MCF 10A (cell line): ENCODE data around the gene CDK14. TPM values are rescaled to one million over a fixed set of nuclear protein-coding genes. Genes with fewer than 3 reads are reported as not detected.

ENCODE experiments used
- BruUV-seq: library from RNA; stranded (reverse); fragments of 400-500 nt; replicated peaks from 2 replicates; lab custom pipeline; 2021; lab: Mats Ljungman, UMichigan
- CTCF ChIA-PET: fragments of 300-600 bp; sonication (Branson Sonifier 250); formaldehyde crosslinking; extraction: SDS; loops from one replicate; lab custom pipeline; 2021; ENCODE audit warnings: antibody characterized with exemption, inconsistent platforms; lab: Yijun Ruan, JAX
- POLR2A ChIA-PET: fragments of 300-600, 350-650 bp; sonication (Branson Sonifier 250); formaldehyde crosslinking; extraction: SDS; loops from one replicate; lab custom pipeline; 2020; ENCODE audit warnings: antibody characterized with exemption, inconsistent platforms; lab: Yijun Ruan, JAX
- DNase-seq: peaks from one replicate; pipeline ENCODE4 v3.0.0-alpha.2; 2018; ENCODE audit not compliant: unreplicated experiment
- H3K27ac Mint-ChIP-seq: one replicate; pipeline ENCODE4 v1.8.0; 2022; ENCODE audit warnings: mild to moderate bottlenecking, low read depth, mixed read lengths; ENCODE audit not compliant: unreplicated experiment
- H3K27me3 Mint-ChIP-seq: one replicate; pipeline ENCODE4 v1.8.0; 2022; ENCODE audit warnings: mixed read lengths; ENCODE audit not compliant: insufficient read depth, unreplicated experiment
- H3K36me3 Mint-ChIP-seq: one replicate; pipeline ENCODE4 v1.8.0; 2022; ENCODE audit warnings: mild to moderate bottlenecking, moderate library complexity, mixed read lengths; ENCODE audit not compliant: insufficient read depth, unreplicated experiment
- H3K4me1 Mint-ChIP-seq: one replicate; pipeline ENCODE4 v1.8.0; 2022; ENCODE audit warnings: mixed read lengths; ENCODE audit not compliant: insufficient read depth, unreplicated experiment
- H3K4me3 Mint-ChIP-seq: one replicate; pipeline ENCODE4 v1.8.0; 2022; ENCODE audit warnings: mild to moderate bottlenecking, moderate library complexity, mixed read lengths; ENCODE audit not compliant: unreplicated experiment
- H3K9me3 Mint-ChIP-seq: one replicate; pipeline ENCODE4 v1.8.0; 2022; ENCODE audit warnings: mixed read lengths; ENCODE audit not compliant: unreplicated experiment
- CTCF ChIP-seq: fragments of 200-600 bp; IDR thresholded peaks from one replicate; pipeline ENCODE4 v1.8.0; 2022; ENCODE audit warnings: antibody characterized with exemption, mild to moderate bottlenecking; ENCODE audit not compliant: unreplicated experiment
- intact Hi-C: fragments of 100-400 bp; cut with micrococcal nuclease; formaldehyde crosslinking; loops from 2 replicates; pipeline ENCODE4 v1.14.1; 2022
- total RNA-seq: library from RNA; stranded (reverse); gene quantifications from 2 replicates; pipeline ENCODE4 v1.2.3, GENCODE V29; 2022

Gene CDK14
- total RNA-seq, 1 experiment from 2014 or later, result 32.0 TPM

- Mint-ChIP-seq H3K27ac (no peak overlapping the region), H3K4me3 (no peak overlapping the region), H3K36me3 (no peaks in the 10 kb centered on the region), H3K4me1 (peaks cover 8% of the 10 kb centered on the region), H3K9me3 (no peaks in the 10 kb centered on the region), H3K27me3 (no peaks in the 10 kb centered on the region)
- intact Hi-C loops, result no loop called here
- CTCF ChIA-PET, result interaction anchor here (1.0 kb wide), 1 partner anchor 10 kb away, joined by 3 read pairs; no protein-coding TSS in a partner anchor
- no TSS peak for BruUV-seq
- POLR2A ChIA-PET, result no interaction called here
- no peak for TF ChIP-seq CTCF
- DNase-seq, result no peak
These were observed 362.5 kb downstream of the CDK14 start for GRCh38 chr7:90958647-90959046.

GRCh38 chr7:90961037-90961725, 365.1 kb downstream of the CDK14 start:
- H3K27ac Mint-ChIP-seq, result peak overlapping the region; percentile 85
- DNase-seq, result no peak
- no peaks in the 10 kb centered on the region for H3K27me3 Mint-ChIP-seq
- no peak overlapping the region for H3K4me3 Mint-ChIP-seq
- BruUV-seq, result no TSS peak
- H3K9me3 Mint-ChIP-seq, result no peaks in the 10 kb centered on the region
- CTCF ChIA-PET, result interaction anchor here (1.6 kb wide), 1 partner anchor 15 kb away, joined by 4 read pairs; no protein-coding TSS in a partner anchor
- TF ChIP-seq CTCF, result no peak
- POLR2A ChIA-PET, result no interaction called here
- H3K36me3 Mint-ChIP-seq, result no peaks in the 10 kb centered on the region
- intact Hi-C loops, result no loop called here
- peaks cover 8% of the 10 kb centered on the region for H3K4me1 Mint-ChIP-seq

- TF ChIP-seq CTCF, result no peak
- no peaks in the 10 kb centered on the region for H3K9me3 Mint-ChIP-seq
- CTCF ChIA-PET, result interaction anchor here (0.8 to 1.0 kb wide), 2 partner anchors 23 to 29 kb away, joined by 3 to 4 read pairs; no protein-coding TSS in a partner anchor
- H3K27me3 Mint-ChIP-seq, result no peaks in the 10 kb centered on the region
- BruUV-seq, result no TSS peak
- H3K4me1 Mint-ChIP-seq, result peaks cover 8% of the 10 kb centered on the region
- intact Hi-C loops, result no loop called here
- no peak overlapping the region for H3K27ac Mint-ChIP-seq
- DNase-seq, result no peak
- H3K4me3 Mint-ChIP-seq, result no peak overlapping the region
- no peaks in the 10 kb centered on the region for H3K36me3 Mint-ChIP-seq
- POLR2A ChIA-PET, result no interaction called here
These were observed 369.1 kb downstream of the CDK14 start for GRCh38 chr7:90965211-90965610.

- Mint-ChIP-seq H3K4me3 (no peak overlapping the region), H3K9me3 (no peaks in the 10 kb centered on the region), H3K36me3 (no peaks in the 10 kb centered on the region), H3K27ac (no peak overlapping the region), H3K4me1 (peaks cover 3% of the 10 kb centered on the region), H3K27me3 (no peaks in the 10 kb centered on the region)
- intact Hi-C loops, result no loop called here
- ChIA-PET POLR2A (no interaction called here), CTCF (interaction anchor here (0.7 to 1.0 kb wide), 2 partner anchors 31 to 68 kb away, joined by 4 read pairs; no protein-coding TSS in a partner anchor)
- no TSS peak for BruUV-seq
- DNase-seq, result no peak
- no peak for TF ChIP-seq CTCF
These were observed 370.2 kb downstream of the CDK14 start for GRCh38 chr7:90966346-90966745.
